ENCODE data around the gene ADAMTSL5.
A peak's percentile ranks its signal among the peaks of the same experiment; 100 is the strongest.
"Not testable (repeated sequence)": the region's sequence is repeated elsewhere in the genome, so short reads cannot be mapped to it uniquely, and the experiment has no call there.

ADAMTSL5 gene

DNA sequence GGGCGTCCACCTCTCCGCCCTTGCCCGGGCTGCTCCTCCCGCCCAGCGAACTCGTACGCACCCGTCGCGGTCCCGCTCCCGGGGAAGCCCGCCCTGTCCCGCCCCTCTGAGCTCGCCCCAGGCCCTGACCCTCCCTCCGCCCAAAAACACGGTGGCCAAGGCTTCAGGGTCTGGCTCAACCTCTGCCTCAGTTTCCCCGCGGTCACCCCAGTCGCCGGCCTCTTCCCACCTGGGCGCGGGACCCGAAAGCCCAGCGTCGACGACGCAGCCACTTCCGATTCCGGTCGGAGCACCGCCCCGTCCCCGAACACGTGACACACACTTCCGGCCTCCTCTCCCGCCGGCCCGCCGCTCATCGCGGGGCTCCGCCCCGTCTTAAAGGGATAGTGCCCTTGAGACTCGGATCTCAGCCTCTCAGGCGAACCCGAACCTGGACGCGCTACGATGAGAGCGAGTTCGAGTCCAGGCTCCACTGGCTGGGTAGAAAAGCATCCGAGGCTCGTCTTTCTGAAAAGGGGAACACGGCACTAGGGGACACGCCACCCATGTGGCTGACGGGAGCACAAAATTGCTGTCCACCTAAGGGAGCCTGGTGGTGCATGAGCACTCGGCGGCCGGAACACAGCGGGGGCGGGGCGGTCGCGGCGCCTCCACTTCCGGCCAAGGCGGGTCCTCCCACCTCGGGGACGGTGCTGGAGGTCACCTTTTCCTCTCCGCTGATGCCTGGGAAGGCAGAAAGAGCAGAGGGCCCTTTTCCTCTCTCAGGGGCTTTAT, 33.7 kb downstream of the ADAMTSL5 start, which contains the start of gene C19orf25:
Gene C19orf25, minus strand, starts transcription at position 282 of the 774 bp plus-strand sequence. CDS start 312 bp downstream, outside the sequence.
- DNase-seq: peak; percentile 79 to 95 (median 85)

GRCh38 chr19:1477056-1477455, 35.8 kb downstream of the ADAMTSL5 start:
- not testable (repeated sequence) for DNase-seq

DNA sequence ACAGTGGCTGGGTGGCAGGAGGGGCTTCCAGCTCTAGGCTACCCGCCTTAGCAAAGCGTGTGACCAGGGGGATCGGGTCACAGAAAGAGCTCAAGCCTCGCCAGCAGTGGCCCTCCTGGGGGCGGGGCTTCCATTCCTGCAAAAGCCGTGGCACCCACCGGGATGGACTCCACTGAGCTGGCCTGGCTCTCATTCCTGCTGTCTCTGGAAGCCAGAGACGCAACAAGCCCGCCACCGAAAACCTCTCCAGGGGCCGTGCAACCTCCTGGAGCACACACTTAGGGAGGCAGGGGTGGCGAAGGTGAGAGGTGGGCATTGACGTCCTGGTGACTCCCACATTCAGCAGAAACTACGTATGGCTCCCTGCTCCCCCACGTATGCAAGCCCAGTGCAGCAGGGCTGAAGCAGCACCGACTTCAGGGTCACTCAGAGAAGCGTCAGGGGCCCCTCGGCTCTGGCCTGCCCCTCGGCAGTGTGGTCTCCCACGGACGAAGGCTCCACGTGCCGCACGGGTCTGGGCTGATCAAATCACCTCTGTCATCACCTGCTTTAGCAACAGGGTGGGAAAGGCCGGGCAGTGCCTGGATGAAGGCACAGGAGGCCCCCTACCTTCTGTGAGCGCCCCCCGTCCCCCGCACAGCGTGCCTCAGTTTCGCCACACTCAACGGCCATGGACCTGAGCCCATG, 36.9 kb downstream of the ADAMTSL5 start:
- DNase-seq: no peak

GRCh38 chr19:1474765-1475351, 38.0 kb downstream of the ADAMTSL5 start:
- no peak for DNase-seq

DNA sequence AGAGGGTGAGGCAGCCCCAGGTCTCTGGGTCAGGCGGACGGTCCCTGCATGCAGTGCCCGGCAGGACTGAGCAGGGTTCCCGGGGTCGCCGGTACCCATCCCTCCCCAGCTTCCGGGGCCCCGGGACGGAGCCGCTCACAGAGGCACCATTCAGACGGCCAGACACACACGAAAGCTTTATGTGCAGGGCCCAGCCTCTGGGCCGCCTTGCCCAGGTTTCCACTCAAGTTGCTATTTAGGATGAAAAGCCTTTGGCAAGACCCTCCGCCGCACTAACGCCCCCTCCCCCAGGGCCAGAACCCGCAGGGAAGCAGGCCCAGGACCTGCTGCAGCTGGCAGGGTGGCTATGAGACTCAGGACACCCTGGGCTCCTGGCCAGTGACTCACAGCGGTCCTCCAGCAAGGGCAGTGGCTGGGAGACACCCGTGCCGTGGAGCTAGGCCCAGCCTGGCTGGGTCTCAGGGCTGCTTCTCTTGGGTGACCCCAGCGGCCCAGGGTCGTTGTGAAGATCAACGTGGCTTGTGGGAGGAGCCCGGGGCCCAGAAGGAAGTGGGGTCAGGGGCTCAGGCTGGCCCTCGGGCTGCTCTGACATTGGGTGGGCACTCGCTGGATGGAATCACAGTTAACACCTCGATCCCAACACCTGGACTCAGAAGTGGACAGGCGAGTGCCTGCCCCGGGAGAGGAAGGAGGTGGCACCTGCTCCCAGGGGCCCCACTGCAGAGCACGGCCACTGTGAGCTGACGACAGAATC, 38.6 kb downstream of the ADAMTSL5 start:
- no peak for DNase-seq

DNA sequence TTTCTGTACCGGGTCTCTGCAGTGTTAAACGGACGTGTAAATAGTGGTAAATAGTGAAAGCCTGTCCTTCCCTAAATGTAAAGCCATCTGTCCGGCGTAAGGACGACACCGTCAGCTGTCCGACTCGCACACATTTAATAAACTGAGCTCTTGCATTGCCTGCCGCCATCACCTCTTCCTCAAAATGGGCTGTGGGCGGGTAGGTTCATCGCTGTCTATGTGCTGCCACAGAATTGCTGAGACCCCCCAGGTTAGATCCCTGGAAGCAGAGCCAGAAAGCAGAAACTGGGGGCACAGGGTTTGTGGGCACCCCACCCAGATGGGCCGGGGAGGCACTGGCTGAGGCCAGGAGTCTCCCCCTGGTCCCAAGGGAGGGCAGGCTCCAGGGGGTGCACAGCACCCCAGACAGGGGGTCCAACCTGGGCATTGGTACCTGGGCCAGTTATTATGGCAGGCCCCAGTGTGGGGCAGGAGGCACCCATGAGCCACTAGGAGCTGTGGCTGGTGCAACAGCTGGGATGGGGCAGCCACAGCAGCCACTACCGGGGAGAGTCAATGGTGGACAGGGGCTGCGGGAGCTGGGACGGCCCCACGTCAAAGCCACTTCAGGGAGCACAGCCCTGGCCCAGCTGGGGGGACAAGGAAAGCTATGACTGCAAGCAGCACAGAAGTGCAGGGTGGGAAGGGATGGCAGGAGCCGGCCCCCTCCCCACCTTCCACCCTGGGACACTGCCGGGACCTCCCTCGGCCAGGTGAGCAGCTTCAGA, 39.6 kb downstream of the ADAMTSL5 start:
- no peak for DNase-seq

- no peak for DNase-seq
Measured at GRCh38 chr19:1472231-1473084, 40.4 kb downstream of the ADAMTSL5 start.

DNA sequence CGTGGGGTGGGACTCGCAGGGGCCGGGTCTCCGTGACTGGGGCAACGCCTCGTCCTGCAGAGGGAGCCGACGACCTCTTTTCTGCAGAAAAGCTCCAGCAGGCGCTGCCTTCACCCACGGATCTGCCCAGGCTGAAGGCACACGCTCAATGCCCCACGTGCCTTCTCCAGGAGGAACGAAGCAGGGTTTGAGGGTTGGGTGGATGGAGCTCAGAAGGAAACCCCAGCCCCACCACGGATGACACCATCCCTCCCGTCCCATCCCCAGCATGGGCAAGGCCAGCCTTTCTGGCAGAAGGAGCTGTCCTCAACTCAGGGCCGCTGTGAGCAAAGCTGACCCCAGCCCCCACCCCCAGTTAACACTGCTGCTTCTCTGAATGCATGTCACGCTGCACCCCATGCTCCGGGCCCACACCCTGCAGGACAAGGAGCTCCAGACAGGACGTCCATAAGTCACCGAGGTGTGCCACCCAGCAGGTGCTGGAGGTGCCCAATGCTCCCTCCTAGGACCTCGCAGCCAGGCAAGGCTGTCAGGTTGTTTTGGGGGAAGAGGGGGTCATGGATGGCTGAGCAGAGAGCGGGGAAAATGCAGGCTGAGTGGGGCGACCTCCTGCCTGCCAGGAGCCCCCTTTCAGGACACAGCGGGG, 41.2 kb downstream of the ADAMTSL5 start:
- no peak for DNase-seq

- no peak for DNase-seq
Measured at GRCh38 chr19:1471010-1471514, 41.8 kb downstream of the ADAMTSL5 start.

DNA sequence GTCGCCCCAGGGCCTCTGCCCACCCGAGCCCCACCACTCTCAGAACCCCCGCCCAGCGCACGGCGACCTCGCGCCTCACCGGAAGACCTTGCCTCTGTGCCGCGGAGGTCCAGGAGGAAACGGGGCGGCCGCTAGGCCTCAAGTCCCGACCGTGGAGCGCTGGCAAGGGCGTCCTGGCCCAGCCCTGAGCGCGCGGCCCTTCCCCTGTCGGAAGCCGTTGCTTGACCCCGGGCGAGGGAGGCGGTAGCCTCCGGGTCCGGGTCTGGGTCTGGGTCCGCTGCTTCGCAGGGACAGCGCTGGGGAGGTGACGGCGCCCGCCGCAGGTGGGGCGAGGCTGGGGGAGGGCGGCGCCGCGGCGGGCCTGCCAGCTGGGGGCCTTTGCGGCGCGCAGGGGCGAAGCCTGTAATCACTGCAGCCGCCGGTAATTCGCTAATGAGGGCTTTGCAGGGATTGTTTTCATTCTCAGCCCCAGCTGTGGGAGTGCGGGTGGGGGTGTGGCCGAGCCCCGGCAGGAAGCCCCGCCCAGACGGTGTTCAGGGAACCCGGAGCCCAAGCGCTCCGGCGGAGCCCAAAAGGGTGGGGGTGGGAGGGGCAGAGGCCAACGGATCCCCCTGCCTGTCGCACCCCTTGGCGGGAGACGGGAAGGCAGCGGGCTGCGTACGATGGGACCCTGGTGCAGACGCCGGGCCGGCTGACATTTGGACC, 42.4 kb downstream of the ADAMTSL5 start:
- peak; percentile 35 to 68 (median 62) for DNase-seq

GRCh38 chr19:1470055-1470304, 42.8 kb downstream of the ADAMTSL5 start:
- DNase-seq: no peak

DNA sequence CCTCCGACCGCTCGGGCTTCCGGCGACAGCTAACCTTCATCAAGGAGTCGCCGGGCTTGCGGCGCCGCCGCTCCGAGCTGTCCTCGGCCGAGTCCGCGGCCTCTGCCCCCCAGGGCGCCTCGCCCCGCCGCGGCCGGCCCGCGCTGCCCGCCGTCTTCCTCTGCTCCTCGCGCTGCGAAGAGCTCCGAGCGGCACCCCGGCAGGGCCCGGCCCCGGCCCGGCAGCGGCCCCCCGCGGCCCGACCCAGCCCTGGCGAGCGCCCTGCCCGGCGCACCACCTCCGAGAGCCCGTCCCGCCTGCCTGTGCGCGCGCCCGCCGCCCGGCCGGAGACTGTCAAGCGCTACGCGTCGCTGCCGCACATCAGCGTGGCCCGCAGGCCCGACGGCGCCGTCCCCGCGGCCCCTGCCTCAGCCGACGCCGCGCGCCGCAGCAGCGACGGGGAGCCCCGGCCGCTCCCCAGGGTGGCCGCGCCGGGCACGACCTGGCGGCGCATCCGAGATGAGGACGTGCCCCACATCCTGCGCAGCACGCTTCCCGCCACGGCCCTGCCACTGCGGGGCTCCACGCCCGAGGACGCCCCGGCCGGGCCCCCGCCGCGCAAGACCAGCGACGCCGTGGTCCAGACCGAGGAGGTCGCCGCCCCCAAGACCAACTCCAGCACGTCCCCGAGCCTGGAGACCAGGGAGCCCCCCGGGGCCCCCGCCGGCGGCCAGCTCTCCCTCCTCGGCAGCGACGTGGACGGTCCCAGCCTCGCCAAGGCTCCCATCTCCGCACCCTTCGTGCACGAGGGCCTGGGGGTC, 43.4 kb downstream of the ADAMTSL5 start:
- peak in 1 of 5 experiments; percentile 49 for DNase-seq

DNA sequence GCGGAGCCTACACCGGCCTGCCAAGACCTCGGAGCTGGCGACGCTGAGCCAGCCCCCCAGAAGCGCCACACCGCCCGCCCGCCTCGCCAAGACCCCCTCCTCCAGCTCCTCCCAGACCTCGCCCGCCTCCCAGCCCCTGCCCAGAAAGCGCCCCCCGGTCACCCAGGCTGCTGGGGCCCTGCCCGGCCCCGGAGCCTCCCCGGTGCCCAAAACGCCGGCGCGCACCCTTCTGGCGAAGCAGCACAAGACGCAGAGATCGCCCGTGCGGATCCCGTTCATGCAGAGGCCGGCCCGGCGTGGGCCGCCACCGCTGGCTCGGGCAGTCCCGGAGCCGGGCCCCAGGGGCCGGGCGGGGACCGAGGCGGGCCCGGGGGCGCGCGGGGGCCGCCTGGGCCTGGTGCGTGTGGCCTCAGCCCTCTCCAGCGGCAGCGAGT, 44.0 kb downstream of the ADAMTSL5 start:
- no peak for DNase-seq

DNA sequence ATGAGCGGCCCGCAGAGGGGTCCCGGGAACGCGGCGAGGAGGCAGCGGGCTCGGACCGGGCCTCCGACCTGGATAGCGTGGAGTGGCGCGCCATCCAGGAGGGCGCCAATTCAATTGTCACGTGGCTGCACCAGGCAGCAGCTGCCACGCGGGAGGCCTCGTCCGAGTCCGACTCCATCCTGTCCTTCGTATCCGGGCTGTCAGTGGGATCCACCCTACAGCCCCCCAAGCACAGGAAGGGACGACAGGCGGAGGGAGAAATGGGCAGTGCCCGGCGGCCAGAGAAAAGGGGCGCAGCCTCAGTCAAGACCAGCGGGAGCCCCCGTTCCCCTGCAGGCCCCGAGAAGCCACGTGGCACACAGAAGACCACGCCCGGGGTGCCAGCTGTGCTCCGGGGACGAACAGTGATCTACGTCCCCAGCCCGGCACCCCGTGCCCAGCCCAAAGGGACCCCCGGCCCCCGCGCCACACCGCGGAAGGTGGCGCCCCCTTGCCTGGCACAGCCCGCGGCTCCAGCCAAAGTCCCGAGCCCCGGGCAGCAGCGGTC, 44.5 kb downstream of the ADAMTSL5 start:
- DNase-seq: no peak

DNA sequence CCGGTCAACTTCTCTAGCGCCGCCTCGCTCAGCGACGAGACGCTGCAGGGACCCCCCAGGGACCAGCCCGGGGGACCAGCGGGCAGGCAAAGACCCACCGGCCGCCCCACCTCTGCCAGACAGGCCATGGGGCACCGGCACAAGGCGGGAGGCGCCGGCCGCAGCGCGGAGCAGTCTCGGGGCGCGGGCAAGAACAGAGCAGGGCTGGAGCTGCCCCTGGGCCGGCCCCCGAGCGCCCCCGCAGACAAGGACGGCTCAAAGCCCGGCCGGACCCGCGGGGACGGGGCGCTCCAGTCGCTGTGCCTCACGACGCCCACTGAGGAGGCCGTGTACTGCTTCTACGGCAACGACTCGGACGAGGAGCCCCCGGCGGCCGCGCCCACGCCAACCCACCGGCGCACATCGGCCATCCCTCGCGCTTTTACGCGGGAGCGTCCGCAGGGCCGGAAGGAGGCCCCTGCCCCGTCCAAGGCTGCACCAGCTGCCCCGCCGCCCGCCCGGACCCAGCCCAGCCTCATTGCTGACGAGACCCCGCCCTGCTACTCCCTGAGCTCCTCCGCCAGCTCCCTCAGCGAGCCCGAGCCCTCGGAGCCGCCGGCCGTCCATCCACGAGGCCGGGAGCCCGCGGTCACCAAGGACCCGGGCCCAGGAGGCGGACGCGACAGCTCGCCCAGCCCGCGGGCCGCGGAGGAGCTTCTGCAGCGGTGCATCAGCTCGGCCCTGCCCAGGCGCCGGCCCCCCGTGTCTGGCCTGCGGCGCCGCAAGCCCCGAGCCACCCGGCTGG, 45.1 kb downstream of the ADAMTSL5 start:
- no peak for DNase-seq

- DNase-seq: no peak
Measured at GRCh38 chr19:1467215-1467489, 45.7 kb downstream of the ADAMTSL5 start.

DNA sequence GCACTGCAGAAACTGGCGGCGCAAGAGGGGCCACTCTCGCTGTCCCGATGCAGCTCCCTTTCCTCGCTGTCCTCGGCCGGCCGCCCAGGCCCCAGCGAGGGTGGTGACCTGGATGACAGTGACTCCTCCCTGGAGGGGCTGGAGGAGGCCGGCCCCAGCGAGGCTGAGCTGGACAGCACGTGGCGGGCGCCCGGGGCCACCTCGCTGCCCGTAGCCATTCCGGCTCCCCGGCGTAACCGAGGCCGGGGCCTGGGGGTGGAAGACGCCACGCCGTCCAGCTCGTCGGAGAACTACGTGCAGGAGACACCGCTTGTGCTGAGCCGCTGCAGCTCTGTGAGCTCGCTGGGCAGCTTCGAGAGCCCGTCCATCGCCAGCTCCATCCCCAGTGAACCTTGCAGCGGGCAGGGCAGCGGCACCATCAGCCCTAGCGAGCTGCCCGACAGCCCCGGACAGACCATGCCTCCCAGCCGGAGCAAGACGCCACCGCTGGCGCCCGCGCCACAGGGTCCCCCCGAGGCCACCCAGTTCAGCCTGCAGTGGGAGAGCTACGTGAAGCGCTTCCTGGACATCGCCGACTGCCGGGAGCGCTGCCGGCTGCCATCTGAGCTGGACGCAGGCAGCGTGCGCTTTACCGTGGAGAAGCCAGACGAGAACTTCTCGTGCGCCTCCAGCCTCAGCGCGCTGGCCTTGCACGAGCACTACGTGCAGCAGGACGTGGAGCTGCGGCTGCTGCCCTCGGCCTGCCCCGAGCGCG, 46.2 kb downstream of the ADAMTSL5 start:
- DNase-seq: no peak

Data from T-helper 2 cell (primary cell).